ENCODE data around the gene SYCE1.
A peak's percentile ranks its signal among the peaks of the same experiment; 100 is the strongest.
"Not testable (repeated sequence)": the region's sequence is repeated elsewhere in the genome, so short reads cannot be mapped to it uniquely, and the experiment has no call there.

Gene SYCE1

DNA sequence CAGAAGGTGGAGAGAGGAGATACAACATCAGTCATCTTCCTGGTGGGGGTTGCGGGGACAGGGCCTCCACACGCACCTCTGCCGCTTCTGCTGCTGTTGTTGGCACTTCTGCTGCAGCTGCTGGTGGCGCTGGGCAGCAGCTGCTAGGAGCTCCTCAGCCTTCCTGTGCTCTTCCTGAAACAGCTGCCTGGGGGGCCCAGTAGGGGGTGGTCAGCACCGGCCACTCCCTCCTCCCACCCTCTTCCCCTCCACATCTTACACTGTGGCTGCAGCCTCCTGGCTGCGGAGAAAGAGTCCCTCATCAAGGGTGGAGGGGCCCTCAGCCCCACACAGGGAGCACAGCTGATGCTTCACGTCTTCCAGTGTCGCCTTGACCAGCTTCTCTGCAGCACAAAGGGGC lies 9.9 kb downstream of the SYCE1 start:
- DNase-seq, result no peak

DNA sequence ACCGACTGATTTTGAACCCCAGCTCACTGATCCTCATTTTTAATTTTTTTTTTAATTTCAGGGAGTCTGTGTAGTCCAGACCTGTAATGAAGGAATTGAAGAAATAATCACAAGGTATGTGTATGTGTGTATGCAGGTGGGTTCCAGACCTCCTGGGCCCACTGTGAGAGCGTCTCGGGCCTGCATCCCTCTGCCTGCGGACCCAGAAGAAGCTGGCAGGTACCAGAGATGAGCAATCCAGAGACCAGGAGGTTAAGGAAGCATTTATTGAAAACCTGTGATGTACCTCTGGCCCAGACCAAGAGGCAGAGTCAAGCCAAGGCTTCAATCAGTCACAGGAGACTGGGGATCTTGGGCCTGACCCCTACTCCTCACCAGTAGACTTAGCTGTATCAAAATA lies 10.8 kb downstream of the SYCE1 start:
- no peak for DNase-seq

DNA sequence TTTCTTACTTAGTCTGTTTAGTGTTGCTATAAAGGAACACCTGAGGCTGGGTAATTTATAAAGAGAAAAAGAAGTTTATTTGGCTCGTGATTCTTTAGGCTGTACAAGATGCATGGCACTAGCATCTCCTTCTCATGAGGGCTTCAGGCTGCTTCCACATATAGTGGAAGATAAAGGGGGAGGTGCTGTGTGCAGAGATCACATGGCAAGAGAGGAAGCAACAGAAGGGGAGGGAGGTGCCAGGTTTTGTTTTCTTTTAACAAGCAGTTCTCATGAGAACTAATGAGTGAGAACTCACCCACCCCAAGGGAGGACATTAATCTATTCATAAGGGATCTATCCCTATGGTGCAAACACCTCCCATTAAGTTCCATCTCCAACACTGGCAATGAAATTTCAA lies 20.9 kb downstream of the SYCE1 start:
- peak; percentile 19 for DNase-seq

DNA sequence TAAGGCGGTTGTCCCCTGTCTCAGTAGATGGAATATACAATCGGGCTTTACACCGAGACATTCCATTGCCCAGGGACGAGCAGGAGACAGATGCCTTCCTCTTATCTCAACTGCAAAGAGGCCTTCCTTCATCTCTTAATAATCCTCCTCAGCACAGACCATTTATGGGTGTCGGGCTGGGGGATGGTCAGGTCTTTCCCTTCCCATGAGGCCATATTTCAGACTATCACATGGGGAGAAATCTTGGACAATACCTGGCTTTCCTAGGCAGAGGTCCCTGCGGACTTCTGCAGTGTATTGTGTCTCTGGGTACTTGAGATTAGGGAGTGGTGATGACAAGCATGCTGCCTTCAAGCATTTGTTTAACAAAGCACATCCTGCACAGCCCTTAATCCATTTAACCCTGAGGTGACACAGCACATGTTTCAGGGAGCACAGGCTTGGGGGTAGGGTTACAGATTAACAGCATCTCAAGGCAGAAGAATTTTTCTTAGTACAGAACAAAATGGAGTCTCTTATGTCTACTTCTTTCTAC lies 23.9 kb downstream of the SYCE1 start:
- DNase-seq, result not testable (repeated sequence)

DNA sequence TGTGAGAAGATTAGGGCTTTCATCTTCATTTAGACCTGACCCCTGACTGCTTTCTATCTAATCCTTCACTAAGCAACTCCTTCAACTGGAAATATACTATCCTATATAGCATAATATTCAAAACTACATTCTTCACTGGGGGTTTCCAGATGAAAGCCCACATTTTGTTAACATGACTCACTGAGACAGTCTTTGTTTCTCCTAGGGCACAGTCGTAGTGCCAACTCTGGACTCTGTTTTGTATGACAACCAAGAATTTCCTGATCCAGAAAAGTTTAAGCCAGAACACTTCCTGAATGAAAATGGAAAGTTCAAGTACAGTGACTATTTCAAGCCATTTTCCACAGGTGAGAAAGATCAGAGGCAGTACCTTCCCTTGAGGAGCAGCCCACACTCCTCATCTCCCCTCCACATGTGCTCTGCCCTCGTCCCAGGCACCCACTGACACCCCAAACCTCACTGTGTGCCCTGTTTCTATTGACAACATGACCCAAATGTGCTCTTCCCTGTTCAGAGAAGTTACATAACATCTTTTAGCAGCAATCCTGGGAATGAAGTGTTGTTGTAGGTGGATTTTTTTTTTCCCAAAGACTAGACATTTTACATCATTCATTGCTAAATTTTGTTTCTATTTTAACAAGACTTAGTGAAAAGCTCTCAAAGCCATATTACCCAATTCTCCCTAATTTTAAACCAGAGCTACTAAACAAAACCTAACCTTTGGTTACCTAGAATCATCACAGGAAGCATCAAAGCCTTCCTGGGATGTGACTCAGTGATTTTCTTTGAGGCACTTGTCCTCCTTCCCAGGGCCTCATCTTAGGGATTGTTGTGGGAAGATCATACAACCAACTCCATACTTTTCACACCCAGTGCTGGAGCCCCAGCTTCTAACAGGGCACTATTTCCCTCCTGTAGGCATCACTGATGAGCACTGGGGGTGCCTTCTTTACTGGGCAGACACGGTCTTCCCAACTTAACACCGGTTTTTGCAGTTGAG lies 27.5 kb downstream of the SYCE1 start:
- no peak for DNase-seq

DNA sequence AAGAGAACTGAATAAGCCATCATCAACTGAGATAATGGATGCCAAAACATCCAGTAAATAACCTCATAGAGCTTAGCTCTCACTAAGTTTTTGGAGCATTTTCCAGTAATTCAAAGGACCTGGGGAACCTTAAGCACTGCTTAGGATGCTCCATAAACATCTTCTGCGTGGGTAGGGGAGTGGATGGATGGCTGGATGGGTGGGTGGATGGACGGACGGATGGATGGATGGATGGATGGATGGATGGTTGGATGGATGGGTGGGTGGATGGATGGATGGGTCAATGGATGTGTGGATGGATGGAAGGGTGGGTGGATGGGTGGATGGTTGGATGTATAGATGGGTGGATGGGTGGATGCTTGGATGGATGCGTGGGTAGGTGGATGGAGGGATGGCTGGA lies 29.2 kb downstream of the SYCE1 start:
- DNase-seq, result no peak

DNA sequence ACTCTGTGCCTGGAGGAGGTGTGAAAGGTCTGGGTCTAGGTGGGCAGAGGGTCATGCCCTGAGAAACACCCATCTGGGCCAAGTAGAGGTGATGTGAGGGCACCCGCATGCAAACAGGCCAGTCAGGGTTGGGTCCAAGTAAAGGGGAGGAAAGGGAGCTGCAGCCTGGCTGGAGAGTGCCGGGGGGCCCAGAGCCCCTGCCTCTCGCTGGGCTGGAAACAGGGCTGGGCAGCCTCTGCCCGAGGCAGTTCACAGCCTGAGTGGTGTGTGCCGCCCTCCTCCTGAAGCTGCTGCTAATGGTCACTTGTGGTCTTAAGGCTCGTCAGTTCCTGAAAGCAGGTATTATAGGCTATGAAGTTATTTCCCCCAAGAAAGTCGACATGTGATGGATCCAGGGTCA lies 31.0 kb downstream of the SYCE1 start:
- no peak for DNase-seq

DNA sequence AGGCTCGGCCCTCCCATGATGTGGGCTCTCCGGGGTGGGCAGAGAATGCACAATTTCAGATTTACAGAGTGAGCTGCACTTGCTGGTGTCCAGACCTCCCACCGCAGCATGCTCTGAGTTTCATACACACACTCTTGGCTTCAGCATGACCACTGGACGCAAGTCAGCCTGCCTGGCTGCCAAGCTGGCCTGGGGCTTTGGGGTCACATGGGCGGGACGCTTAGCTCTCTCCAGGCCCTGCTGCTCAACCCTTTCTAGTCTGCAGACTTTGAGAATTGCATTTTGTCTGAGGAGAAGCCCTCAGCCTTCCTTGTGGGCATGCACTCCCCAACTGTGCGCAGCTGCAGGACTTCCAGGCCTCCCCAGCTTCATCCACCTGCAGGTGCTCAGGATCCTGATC lies 32.5 kb downstream of the SYCE1 start:
- no peak for DNase-seq

DNA sequence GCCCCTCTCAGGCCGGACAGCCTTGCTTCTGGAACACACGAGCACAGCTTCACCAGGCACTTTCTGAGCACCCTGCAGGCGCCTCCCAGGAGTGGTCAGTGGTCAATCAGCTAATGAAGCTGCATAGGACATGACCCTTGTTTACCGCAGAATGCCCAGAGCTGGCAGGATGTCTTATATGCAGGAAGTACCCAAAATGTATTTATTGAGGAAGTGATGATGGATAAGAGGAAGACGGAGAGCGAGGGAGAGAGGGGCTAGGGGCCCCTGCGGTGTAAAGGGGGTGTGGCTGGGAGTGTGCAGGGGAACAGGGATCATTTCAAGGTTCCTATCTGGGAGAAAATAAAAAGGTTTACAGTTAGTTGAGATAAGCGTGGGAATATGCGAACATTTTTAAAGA lies 34.9 kb downstream of the SYCE1 start:
- DNase-seq, result peak; percentile 29

DNA sequence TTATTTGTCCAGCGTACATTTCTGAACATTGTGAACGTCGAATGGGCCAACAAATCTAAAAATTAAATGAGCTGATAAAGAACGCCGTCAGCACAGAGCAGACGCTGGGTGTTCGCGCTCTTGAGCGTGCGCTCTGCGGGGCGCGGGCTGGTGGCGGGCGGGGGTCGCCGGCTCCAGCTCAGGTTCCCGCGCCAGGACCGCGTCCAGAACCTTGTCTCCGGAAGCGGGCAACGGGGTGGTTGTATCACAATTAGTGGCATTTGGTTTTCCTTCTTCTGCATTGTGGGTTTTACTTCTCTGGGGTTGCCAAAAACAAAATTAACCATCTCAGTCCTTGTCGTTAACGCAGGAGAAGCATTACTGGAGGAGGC lies 35.8 kb downstream of the SYCE1 start:
- DNase-seq, result no peak

DNA sequence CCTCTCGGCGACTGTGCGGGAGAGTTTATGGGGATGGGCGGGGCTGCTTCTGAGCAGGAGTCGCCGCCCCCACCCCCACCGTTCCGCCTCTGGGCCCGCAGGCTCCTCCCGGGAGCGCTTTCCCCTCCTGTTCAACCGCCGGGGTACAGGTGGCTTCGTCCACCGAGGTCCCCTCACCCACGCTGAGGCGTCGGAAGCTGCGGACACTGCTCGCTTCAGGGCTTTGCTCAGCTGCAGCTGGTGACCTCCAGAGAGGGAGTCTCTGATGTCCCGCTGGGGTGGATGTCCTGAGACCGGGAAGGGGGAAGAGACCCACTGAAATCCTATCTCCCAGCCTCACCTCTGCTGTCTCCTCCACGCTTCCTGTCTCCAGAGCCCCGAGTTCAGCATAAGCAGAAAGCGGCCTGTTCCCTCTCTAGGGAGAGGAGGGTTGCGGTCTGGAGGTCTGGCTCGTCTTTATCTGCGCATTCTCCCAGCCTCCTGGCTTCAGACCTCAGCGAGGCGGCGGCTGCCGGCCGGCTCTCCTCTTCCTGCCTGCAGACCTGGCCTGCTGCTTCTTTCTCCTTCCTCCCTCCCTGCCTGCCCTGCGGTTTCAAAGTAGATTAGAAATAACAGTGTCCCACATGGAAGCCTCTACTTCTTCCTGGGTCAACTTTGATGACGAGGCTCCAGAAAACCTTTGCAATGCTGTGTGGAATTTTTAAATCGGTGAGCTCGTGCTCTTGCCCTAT lies 36.4 kb downstream of the SYCE1 start:
- peak; percentile 79 for DNase-seq

DNA sequence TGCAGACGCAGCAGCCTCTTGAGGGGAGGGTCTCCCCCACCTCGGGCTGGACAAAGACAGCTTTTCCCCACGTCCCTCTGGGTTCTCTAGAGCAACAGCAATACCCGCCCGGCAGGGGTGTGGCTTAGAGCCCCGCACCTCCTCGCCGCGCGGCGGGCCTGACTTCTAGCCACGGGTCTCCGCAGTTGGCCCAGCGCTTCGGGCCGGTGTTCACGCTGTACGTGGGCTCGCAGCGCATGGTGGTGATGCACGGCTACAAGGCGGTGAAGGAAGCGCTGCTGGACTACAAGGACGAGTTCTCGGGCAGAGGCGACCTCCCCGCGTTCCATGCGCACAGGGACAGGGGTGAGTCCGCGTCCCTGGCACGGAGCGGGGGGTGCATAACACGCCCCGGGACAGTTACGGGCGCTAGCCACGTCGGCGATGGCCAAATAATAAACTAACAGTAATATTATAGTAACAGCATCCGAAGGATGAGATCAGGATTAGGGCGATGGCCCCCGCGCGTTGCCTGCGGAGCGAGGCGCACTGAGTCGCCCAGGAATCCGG lies 37.0 kb downstream of the SYCE1 start:
- no peak for DNase-seq

DNA sequence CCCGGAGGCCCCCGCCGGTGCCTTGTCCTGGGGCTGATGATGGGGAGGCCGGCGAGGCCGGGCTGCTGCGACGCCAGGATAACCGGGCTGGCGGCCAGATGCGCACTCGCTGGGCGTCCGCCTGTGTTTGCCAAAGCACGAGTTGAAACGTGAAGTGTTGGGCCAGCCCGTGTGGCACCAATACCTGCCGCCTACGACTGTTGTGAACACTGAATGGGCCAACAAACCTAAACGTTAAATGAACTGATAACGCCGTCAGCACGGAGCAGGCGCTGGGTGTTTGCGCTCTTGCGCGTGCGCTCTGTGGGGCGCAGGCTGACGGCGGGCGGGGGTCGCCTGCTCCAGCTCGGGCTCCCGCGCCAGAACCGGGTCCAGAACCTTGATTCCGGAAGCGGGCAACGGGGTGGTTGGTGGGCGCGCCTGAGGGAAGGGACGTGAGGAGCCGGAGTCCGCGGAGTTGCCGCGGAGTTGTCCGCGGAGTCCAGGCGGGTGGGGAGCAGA lies 37.6 kb downstream of the SYCE1 start:
- DNase-seq, result peak; percentile 10

DNA sequence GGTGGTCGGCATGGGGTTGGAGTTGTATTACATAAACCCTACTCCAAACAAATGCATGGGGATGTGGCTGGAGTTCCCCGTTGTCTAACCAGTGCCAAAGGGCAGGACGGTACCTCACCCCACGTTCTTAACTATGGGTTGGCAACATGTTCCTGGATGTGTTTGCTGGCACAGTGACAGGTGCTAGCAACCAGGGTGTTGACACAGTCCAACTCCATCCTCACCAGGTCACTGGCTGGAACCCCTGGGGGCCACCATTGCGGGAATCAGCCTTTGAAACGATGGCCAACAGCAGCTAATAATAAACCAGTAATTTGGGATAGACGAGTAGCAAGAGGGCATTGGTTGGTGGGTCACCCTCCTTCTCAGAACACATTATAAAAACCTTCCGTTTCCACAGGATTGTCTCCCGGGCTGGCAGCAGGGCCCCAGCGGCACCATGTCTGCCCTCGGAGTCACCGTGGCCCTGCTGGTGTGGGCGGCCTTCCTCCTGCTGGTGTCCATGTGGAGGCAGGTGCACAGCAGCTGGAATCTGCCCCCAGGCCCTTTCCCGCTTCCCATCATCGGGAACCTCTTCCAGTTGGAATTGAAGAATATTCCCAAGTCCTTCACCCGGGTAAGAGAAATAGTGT lies 38.3 kb downstream of the SYCE1 start, which contains the start of gene CYP2E1:
TSS of gene CYP2E1 (plus strand) at position 407 of the 632 bp plus-strand sequence. CDS start at position 440, 33 bp downstream.
- no peak for DNase-seq

DNA sequence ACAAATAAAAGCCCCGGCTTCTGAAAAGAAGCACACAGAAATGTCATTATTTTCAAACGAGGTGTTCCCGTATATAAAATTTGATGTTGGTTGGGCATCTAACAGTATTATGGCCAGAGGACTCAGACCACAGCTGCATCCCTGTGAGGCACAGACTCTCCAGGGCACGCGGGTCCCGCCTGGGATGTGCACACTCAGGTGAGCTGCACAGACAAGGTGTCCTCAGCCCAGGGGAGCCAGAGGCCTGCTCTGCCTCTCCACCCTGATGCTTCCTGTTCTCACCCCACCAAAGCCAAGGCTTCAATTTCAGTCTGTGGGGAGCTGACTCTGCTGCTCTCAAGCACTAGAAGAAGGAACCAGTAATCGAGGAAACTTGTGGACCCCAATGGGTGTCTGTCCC lies 39.9 kb downstream of the SYCE1 start:
- DNase-seq, result no peak

DNA sequence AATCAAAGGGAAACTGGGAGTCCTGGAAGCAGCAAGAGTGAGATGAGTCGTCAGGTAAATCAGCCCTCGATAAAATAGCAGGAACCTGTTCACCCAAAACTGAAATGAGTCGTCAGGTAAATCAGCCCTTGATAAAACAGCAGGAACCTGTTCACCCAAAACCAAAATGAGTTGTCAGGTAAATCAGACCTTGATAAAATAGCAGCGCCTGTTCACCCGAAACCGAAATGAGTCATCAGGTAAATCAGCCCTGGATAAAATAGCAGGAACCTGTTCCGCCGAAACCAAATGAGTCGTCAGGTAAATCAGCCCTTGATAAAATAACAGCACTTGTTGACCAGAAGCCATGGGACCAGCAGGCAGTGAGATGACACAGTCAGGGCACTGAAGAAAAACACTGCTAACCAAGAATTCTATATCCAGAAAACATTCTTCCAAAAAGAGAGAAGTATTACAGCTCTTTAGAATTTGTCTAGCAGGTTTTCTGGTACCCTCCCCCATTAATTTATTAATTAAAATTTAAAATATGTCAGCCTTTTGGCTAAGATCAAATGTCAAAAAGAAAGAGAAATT lies 41.7 kb downstream of the SYCE1 start:
- DNase-seq, result no peak

DNA sequence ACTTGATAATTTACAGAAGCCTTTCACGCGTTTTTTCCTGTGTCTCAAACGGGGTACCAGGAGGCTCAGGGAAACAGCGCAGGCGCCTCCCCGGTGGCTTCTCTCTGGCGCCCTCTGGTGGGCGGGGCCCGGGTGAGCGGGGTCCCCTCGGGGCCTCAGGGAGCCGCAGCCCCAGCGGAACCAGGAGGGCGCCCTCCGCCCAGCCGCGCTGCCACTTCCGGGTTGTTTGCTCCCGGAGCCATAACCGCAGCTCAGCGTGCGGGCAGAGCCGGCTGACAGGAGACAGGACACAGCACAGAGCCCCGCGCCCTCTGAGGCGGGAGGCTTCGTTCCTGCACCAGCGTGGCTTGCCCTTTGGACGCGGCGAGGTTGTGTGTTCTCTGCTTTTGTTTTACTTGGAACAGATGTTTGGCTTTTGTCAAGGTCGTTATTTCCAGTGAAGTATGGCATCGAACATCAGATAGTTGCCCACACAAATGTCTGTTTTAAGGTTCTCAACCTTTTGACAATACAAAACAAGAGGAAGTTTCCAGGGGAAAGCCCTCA lies 45.1 kb downstream of the SYCE1 start:
- peak; percentile 91 for DNase-seq

DNA sequence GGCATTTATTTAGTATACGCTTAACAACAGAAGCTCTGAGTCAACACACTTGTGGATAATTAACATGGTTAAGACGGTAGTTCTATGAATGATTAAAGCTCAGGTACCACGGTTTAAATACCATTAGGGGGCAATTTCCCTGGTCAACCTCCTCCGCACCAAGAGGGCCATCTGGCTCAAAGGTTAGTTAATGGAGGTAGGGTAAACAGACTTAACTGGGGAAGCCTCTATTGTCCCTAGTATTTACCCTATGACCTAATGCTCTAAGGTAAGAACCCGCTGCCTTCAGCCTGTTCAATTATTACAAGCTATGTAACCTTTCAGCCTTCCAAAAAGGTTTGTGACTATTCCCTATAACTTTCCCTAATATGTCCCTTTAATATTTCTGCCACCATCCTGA lies 46.9 kb downstream of the SYCE1 start:
- not testable (repeated sequence) for DNase-seq

DNA sequence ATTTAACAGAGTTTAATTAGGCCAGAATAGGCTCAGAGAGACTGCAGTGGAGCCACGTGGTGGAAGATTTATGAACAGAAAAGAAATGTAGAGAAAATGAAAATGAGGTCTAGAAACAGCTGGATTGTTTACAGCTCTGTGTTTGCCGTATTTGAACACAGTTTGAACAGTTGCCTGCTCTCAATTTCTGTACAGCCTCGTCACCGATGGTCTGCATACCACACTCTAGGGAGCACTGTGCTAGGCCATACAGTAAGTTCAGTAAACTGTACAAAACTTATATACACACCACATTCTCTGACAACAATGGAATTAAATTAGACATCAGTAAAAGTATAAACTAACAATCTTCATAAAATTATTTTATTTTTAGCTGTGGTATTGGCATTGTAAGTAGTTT lies 49.3 kb downstream of the SYCE1 start:
- DNase-seq, result no peak

DNA sequence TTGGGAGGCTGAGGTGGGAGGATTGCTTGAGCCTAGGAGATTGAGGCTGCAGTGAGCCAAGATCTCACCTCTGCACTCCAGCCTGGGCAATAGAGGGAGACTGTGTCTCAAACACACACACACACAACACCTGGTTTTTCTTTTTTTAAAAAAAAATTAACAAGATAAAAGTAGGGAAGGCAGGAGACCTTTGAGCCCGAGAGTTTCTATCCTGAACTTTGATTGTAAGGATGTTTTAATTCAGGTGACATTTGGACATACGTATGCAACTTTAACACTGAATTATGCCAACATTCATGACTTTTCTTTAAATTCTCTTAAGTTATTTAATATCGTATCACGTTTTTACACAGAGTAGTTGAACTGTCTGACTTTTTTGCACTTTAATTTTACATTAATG lies 49.9 kb downstream of the SYCE1 start:
- no peak for DNase-seq

DNA sequence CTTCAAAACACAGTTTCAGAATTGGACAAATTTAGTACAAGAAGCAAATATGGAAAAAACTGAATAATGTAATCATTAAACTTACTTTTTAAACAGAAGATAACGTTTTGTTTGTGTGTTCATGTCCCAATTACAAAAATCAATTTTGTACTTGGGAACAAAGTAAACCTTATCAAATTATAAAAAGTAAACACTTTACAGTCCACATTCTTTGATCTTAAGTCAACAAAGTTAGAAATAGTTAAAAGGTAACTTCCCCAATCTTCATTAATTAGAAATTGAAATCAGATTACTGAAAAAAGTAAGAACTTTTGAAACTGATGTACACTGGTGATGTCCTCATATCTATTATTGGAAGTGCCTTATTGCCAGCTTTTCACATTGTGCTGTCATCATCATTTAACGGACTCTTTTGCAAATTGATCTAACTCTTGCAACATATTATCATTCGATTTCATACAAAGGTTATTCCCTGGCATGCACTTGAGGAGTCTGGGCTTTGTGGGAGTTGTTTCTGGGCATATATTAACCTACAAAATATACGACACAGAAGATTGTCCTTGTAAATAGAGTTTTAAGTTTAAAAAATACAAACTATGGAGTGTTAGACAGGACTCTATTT lies 53.4 kb downstream of the SYCE1 start:
- DNase-seq, result no peak

DNA sequence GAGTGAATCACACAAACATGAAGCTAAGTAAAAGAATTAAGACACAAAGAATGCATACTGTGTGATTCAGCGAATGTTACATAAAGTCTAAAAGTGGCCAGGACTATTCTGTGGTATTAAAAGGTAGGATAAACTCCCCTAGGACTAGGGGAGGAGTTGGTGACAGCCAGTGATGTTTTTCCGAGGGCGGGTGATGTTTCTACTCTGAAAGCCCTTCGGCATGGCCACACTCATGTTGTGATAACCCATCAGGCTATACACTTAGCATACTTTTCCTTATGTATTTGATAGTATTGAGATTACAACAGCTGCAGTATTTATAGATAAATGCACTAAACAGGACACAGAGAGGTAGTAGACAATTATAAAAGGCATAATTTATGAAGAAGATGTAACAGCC lies 54.0 kb downstream of the SYCE1 start:
- DNase-seq, result no peak
